GM20000 (cell line): ENCODE measurements around the gene HAUS7.

Experiments
- DNase-seq: peaks from one replicate; pipeline ENCODE4 v3.0.0; 2012; ENCODE audit warnings: low spot score
- CTCF ChIP-seq: IDR thresholded peaks from 2 replicates; pipeline ENCODE4 v1.5.1; 2012; ENCODE audit warnings: mild to moderate bottlenecking, control low read depth; ENCODE audit errors: extremely low read depth, missing control alignments

Gene HAUS7

GRCh38 chrX:153493085-153493484 is 22.7 kb upstream of the HAUS7 start:
- DNase-seq = no peak
- no peak for TF ChIP-seq CTCF

- no peak for DNase-seq
- TF ChIP-seq CTCF = no peak
Measured at GRCh38 chrX:153492543-153492942, 22.2 kb upstream of the HAUS7 start.

GRCh38 chrX:153491918-153492317 is 21.5 kb upstream of the HAUS7 start:
- no peak for DNase-seq
- TF ChIP-seq CTCF = no peak

GRCh38 chrX:153491351-153491914 is 21.1 kb upstream of the HAUS7 start:
- no peak for DNase-seq
- TF ChIP-seq CTCF = no peak

GRCh38 chrX:153490217-153490930 is 20.0 kb upstream of the HAUS7 start:
- TF ChIP-seq CTCF = no peak
- DNase-seq = no peak

- no peak for DNase-seq
Measured at GRCh38 chrX:153488231-153488914, 18.0 kb upstream of the HAUS7 start.

More at GRCh38 chrX:153488231-153488914, 18.0 kb upstream of the HAUS7 start:
- TF ChIP-seq CTCF = no peak
